ENCODE results near the gene ESD.

- TF ChIP-seq, protein P1, sequence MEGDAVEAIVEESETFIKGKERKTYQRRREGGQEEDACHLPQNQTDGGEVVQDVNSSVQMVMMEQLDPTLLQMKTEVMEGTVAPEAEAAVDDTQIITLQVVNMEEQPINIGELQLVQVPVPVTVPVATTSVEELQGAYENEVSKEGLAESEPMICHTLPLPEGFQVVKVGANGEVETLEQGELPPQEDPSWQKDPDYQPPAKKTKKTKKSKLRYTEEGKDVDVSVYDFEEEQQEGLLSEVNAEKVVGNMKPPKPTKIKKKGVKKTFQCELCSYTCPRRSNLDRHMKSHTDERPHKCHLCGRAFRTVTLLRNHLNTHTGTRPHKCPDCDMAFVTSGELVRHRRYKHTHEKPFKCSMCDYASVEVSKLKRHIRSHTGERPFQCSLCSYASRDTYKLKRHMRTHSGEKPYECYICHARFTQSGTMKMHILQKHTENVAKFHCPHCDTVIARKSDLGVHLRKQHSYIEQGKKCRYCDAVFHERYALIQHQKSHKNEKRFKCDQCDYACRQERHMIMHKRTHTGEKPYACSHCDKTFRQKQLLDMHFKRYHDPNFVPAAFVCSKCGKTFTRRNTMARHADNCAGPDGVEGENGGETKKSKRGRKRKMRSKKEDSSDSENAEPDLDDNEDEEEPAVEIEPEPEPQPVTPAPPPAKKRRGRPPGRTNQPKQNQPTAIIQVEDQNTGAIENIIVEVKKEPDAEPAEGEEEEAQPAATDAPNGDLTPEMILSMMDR (IDR thresholded peaks at IDR 0.05; ENCODE audit: borderline replicate concordance, extremely low read depth, low read length, poor library complexity, severe bottlenecking): no peak
- no peak for TF ChIP-seq EZH2 (IDR thresholded peaks at IDR 0.05; ENCODE audit: borderline replicate concordance, low read depth, low read length, severe bottlenecking)
Observed at GRCh38 chr13:46761174-46761573, 35.8 kb downstream of the ESD start.
